ENCODE measurements around the gene ZNF195.
"Not testable (repeated sequence)": the region's sequence is repeated elsewhere in the genome, so short reads cannot be mapped to it uniquely, and the experiment has no call there.

- not testable (repeated sequence) for TF ChIP-seq EZH2 (IDR thresholded peaks at IDR 0.05; ENCODE audit: borderline replicate concordance, insufficient read depth, low read depth, low read length, poor library complexity, severe bottlenecking); CTCF (IDR thresholded peaks at IDR 0.05)
Measured at GRCh38 chr11:3331078-3331477, 47.9 kb downstream of the ZNF195 start.

All from B cell (primary cell).